GM23338 (cell line): Measurements from ENCODE around the gene CLHC1.

Experiments used
- CREB1 ChIP-seq: fragments of 250-450 bp; sonication (Bioruptor Pico); IDR thresholded peaks from 2 replicates; pipeline ENCODE4 v1.5.0; 2020; ENCODE audit warnings: low read depth, mild to moderate bottlenecking, moderate library complexity
- CTCF ChIP-seq, 2 experiments: fragments of 200-600 bp in 1 of 2; sonication (generic) in 1 of 2; conservative IDR thresholded peaks; 2 replicates each; pipeline versions ENCODE4 v1.5.1 to v1.6.1; 2016 to 2017; ENCODE audit warnings: antibody characterized with exemption in 2 of 2, low read depth in 2 of 2, mild to moderate bottlenecking in 2 of 2, moderate library complexity in 1 of 2
- ETS1 ChIP-seq: IDR thresholded peaks from 2 replicates; pipeline ENCODE4 v1.6.1; 2016; ENCODE audit warnings: antibody characterized with exemption
- EZH2 ChIP-seq: fragments of 200-600 bp; sonication (generic); IDR thresholded peaks from one replicate; pipeline ENCODE4 v1.8.0; 2017; ENCODE audit warnings: antibody characterized with exemption, mild to moderate bottlenecking, low read depth; ENCODE audit not compliant: unreplicated experiment
- EZH2phosphoT487 ChIP-seq: fragments of 200-600 bp; sonication (generic); IDR thresholded peaks from one replicate; pipeline ENCODE4 v1.8.1; 2018; ENCODE audit warnings: antibody characterized with exemption; ENCODE audit not compliant: unreplicated experiment
- JUNB ChIP-seq: IDR thresholded peaks from one replicate; pipeline ENCODE4 v1.6.1; 2016; ENCODE audit warnings: antibody characterized with exemption; ENCODE audit not compliant: unreplicated experiment
- NANOG ChIP-seq: IDR thresholded peaks from 2 replicates; pipeline ENCODE4 v1.6.1; 2016; ENCODE audit warnings: antibody characterized with exemption, borderline replicate concordance
- POLR2AphosphoS5 ChIP-seq: IDR thresholded peaks from 2 replicates; pipeline ENCODE4 v1.6.1; 2016; ENCODE audit warnings: antibody characterized with exemption, low read depth
- REST ChIP-seq: IDR thresholded peaks from one replicate; pipeline ENCODE4 v1.6.1; 2018; ENCODE audit warnings: antibody characterized with exemption; ENCODE audit not compliant: unreplicated experiment
- ZNF462 ChIP-seq: fragments of 250-450 bp; sonication (Bioruptor Pico); IDR thresholded peaks from 2 replicates; pipeline ENCODE4 v1.5.0; 2020; ENCODE audit warnings: mild to moderate bottlenecking, moderate library complexity

GRCh38 chr2:55233658-55233940, 1.5 kb upstream of the CLHC1 start:
- TF ChIP-seq EZH2phosphoT487 (no peak), CTCF (conservative IDR thresholded peaks at IDR 0.05; ENCODE audit: low read depth in 2 of 2) (no peak), EZH2 (no peak), NANOG (no peak), CREB1 (CRISPR knock-in tag) (no peak), POLR2AphosphoS5 (no peak), REST (no peak), JUNB (no peak), ETS1 (no peak), ZNF462 (CRISPR knock-in tag) (no peak)
